ENCODE results near the gene DDIT4.

DDIT4 gene

DNA sequence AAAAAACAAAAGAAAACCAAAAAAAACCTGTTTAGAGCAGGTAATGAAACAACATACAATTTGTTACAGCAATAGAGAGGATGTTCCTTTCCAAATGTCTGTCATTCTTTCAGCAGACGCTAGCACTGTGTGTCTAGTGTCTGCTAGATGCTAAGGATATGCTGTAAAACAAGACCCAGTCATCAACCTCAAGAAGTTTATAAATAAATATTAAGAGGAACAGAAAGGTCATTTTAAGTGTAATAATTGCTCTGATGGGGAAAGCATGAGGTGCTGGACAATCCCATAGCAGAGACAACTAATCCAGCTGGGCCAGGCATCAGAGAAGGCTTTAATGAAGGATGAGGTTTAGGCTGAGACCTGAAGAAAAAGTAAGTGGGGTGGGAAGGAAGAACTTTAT is 34.3 kb upstream of the DDIT4 start:
- Mint-ChIP-seq H3K27me3 (ENCODE audit: low read depth) (peaks cover 5% of the 10 kb centered on the region), H3K27ac (peak overlapping the region; percentile 50 to 71 (median 70)), H3K36me3 (ENCODE audit: low read depth) (peaks cover 21% of the 10 kb centered on the region), H3K4me1 (peaks cover 48% of the 10 kb centered on the region), H3K9me3 (no peaks in the 10 kb centered on the region), H3K4me3 (no peak overlapping the region)
- TF ChIP-seq, protein P1, sequence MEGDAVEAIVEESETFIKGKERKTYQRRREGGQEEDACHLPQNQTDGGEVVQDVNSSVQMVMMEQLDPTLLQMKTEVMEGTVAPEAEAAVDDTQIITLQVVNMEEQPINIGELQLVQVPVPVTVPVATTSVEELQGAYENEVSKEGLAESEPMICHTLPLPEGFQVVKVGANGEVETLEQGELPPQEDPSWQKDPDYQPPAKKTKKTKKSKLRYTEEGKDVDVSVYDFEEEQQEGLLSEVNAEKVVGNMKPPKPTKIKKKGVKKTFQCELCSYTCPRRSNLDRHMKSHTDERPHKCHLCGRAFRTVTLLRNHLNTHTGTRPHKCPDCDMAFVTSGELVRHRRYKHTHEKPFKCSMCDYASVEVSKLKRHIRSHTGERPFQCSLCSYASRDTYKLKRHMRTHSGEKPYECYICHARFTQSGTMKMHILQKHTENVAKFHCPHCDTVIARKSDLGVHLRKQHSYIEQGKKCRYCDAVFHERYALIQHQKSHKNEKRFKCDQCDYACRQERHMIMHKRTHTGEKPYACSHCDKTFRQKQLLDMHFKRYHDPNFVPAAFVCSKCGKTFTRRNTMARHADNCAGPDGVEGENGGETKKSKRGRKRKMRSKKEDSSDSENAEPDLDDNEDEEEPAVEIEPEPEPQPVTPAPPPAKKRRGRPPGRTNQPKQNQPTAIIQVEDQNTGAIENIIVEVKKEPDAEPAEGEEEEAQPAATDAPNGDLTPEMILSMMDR (IDR thresholded peaks at IDR 0.05; ENCODE audit: unreplicated experiment in 3 of 3), result no peak

DNA sequence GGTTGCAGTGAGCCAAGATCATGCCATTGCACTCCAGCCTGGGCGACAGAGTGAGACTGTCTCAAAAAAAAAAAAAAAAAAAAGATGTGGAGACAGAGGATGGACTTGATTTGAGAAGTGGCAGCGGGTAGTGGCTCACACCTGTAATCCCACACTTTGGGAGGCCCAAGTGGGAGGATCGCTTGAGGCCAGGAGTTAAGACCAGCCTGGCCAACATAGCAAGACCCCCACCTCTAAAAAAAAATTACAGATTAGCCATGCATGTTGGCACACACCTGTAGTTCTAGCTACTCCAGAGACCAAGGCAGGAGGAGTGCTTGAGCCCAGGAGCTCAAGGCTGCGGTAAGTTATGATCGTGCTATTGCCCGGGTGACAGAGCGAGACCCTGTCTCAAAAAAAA is 33.4 kb upstream of the DDIT4 start:
- Mint-ChIP-seq H3K4me3 (no peak overlapping the region), H3K4me1 (peaks cover 55% of the 10 kb centered on the region), H3K9me3 (no peaks in the 10 kb centered on the region), H3K27me3 (ENCODE audit: low read depth) (peaks cover 5% of the 10 kb centered on the region), H3K36me3 (ENCODE audit: low read depth) (peaks cover 17% of the 10 kb centered on the region), H3K27ac (no peak overlapping the region)
- TF ChIP-seq, protein P1 (IDR thresholded peaks at IDR 0.05; ENCODE audit: unreplicated experiment in 3 of 3), result no peak

DNA sequence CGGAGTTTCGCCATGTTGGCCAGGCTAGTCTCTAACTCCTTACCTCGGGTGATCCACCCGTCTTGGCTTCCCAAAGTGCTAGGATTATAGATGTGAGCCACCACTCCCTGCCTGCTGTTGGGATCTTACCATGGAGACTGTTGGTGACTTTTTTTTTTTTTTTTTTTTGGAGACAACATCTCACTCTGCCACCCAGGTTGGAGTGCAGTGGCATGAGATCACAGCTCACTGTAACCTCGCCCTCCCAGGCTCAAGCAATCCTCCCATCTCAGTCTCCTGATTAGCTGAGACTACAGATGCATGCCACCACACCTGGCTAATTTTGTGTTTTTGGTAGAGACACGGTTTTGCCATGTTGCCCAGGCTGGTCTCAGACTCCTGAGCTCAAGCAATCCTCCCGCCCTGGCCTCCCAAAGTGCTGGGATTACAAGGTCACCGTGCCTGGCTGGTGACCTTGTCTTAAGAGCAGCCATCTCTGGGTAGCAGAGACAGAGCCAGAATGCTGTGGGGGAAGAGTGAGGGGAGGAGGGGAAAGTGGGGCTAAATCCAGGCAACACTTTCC is 32.0 kb upstream of the DDIT4 start:
- Mint-ChIP-seq H3K36me3 (ENCODE audit: low read depth) (peaks cover 7% of the 10 kb centered on the region), H3K4me1 (peaks cover 59% of the 10 kb centered on the region), H3K27me3 (ENCODE audit: low read depth) (peaks cover 5% of the 10 kb centered on the region), H3K27ac (peak overlapping the region; percentile 98 to 99 (median 98)), H3K4me3 (no peak overlapping the region), H3K9me3 (no peaks in the 10 kb centered on the region)
- TF ChIP-seq, protein P1 (IDR thresholded peaks at IDR 0.05; ENCODE audit: unreplicated experiment in 3 of 3), result no peak

DNA sequence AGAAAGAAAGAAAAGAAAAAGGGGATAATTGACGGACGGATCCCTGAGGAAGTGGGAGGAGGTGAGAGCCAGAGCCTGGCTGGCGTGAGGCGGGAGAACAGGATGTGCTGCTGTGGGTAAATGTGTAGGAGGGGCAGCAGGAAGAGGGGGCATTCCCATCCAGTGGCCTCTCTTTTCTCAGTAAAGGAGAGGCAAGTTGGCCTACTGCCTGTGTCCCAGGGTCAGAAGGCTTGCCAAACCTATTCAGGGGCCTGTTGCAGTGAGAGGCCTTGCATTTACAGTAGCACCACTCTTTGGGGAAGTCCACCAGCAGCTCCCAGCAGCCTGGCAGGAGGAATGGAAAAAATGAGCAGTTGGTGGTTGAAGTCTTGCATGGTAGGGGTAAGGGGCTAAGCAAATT is 31.0 kb upstream of the DDIT4 start:
- Mint-ChIP-seq H3K27ac (peak overlapping the region; percentile 98 to 99 (median 98)), H3K36me3 (ENCODE audit: low read depth) (peaks cover under 1% of the 10 kb centered on the region), H3K4me1 (peaks cover 60% of the 10 kb centered on the region), H3K4me3 (peak overlapping the region; percentile 33 to 53 (median 47)), H3K27me3 (ENCODE audit: low read depth) (peaks cover 5% of the 10 kb centered on the region), H3K9me3 (no peaks in the 10 kb centered on the region)
- TF ChIP-seq, protein P1 (IDR thresholded peaks at IDR 0.05; ENCODE audit: unreplicated experiment in 3 of 3), result no peak

DNA sequence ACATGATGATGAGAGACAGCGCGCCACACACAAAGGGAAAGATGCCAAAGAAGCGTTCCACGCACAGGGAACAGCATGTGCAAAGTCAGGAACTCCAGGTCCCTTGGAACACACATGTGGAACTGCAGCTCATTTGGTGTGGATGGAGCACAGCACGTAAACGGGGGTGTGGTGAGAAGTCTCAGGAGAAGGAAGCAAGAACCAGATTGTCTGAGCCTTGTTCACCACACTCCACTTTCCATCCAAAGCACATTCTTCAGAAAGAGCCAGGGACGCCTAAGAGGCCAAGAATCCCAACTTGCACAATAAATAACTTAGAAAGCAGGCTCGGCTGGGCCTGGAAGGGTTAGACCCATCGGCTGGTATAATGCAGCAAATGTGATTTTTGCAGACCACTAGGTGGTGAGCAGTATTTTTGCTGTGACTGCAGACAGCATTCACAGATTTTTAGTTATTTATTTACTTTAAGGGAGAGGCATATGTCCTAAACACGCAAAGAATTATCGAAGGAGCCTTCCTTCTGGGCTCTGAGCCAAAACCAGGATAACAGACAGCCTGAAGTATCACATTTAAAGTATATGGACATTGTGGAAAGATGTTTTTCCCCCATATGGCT is 29.8 kb upstream of the DDIT4 start:
- TF ChIP-seq, protein P1 (IDR thresholded peaks at IDR 0.05; ENCODE audit: unreplicated experiment in 3 of 3), result peak; percentile 52 to 64 (median 60)
- Mint-ChIP-seq H3K27me3 (ENCODE audit: low read depth) (peaks cover 5% of the 10 kb centered on the region), H3K9me3 (no peaks in the 10 kb centered on the region), H3K4me3 (peak overlapping the region; percentile 15 to 48 (median 37)), H3K36me3 (ENCODE audit: low read depth) (no peaks in the 10 kb centered on the region), H3K27ac (peak overlapping the region; percentile 98 to 99 (median 98)), H3K4me1 (peaks cover 72% of the 10 kb centered on the region)

DNA sequence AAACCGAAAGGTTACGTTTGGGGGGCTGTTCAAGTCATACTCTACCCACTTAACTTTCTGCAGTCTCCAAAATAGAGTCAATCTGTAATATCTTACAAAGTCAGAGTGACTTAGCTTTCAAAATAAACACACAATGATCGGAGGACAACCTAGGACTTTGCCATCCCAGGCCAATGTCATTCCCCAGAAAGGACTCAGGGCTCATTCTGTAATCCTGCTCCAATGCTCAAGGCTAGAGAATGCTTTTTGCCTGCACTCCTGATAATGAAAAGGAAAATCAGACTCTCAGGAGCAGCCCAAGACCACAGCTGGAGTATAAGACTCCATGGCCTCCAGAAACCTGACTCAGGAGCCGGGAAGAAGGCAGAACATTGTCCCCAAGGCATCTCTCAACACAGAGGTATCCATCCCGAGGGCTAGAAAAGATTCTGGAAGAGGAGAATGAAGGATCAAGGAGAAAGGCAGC is 29.1 kb upstream of the DDIT4 start:
- TF ChIP-seq, protein P1 (IDR thresholded peaks at IDR 0.05; ENCODE audit: unreplicated experiment in 3 of 3), result no peak
- H3K36me3 Mint-ChIP-seq (ENCODE audit: low read depth), result no peaks in the 10 kb centered on the region
- peaks cover 71% of the 10 kb centered on the region for H3K4me1 Mint-ChIP-seq
- peak overlapping the region; percentile 98 to 99 (median 98) for H3K27ac Mint-ChIP-seq
- peaks cover 5% of the 10 kb centered on the region for H3K27me3 Mint-ChIP-seq (ENCODE audit: low read depth)
- no peaks in the 10 kb centered on the region for H3K9me3 Mint-ChIP-seq
- H3K4me3 Mint-ChIP-seq, result peak overlapping the region; percentile 15 to 48 (median 37)
